GM18858 (cell line): Measurements from ENCODE around the gene AQP3.
A peak's percentile ranks its signal among the peaks of the same experiment; 100 is the strongest.
"Not testable (repeated sequence)": the region's sequence is repeated elsewhere in the genome, so short reads cannot be mapped to it uniquely, and the experiment has no call there.

Experiments used
- ATAC-seq: cut with Tn5 transposase; IDR thresholded peaks from one replicate; pipeline ENCODE4 v1.9.1; 2021; ENCODE audit not compliant: unreplicated experiment

AQP3 gene

GRCh38 chr9:33465596-33466564, 18.5 kb upstream of the AQP3 start:
- no peak for ATAC-seq

GRCh38 chr9:33465096-33465495, 17.7 kb upstream of the AQP3 start:
- no peak for ATAC-seq

- ATAC-seq: no peak
Measured at GRCh38 chr9:33464045-33464636, 16.7 kb upstream of the AQP3 start.

- no peak for ATAC-seq
Measured at GRCh38 chr9:33463151-33463550, 15.8 kb upstream of the AQP3 start.

- no peak for ATAC-seq
Measured at GRCh38 chr9:33461492-33461891, 14.1 kb upstream of the AQP3 start.

- ATAC-seq: no peak
Measured at GRCh38 chr9:33460854-33461253, 13.5 kb upstream of the AQP3 start.

GRCh38 chr9:33459115-33459514, 11.7 kb upstream of the AQP3 start:
- ATAC-seq: no peak

- ATAC-seq: peak; percentile 56
Measured at GRCh38 chr9:33458444-33458843, 11.1 kb upstream of the AQP3 start.

- no peak for ATAC-seq
Measured at GRCh38 chr9:33455945-33456344, 8.6 kb upstream of the AQP3 start.

- not testable (repeated sequence) for ATAC-seq
Measured at GRCh38 chr9:33455456-33455855, 8.1 kb upstream of the AQP3 start.

- ATAC-seq: not testable (repeated sequence)
Measured at GRCh38 chr9:33454661-33455026, 7.3 kb upstream of the AQP3 start.

- no peak for ATAC-seq
Measured at GRCh38 chr9:33453999-33454660, 6.7 kb upstream of the AQP3 start.

GRCh38 chr9:33453286-33453860, 6.0 kb upstream of the AQP3 start:
- no peak for ATAC-seq

GRCh38 chr9:33452828-33453271, 5.5 kb upstream of the AQP3 start:
- no peak for ATAC-seq

GRCh38 chr9:33450621-33451146, 3.3 kb upstream of the AQP3 start:
- ATAC-seq: no peak

GRCh38 chr9:33449715-33450114, 2.3 kb upstream of the AQP3 start:
- ATAC-seq: no peak

GRCh38 chr9:33447799-33448553, 583 bp upstream of the AQP3 start:
- ATAC-seq: no peak

- peak; percentile 89 for ATAC-seq
Measured at GRCh38 chr9:33446240-33446945, 1.0 kb downstream of the AQP3 start.

- ATAC-seq: no peak
Measured at GRCh38 chr9:33445389-33446239, 1.8 kb downstream of the AQP3 start.
